Stimulated activated CD4-positive, alpha-beta T cell treated with anti-CD3 and anti-CD28 coated beads, Interleukin-4, amount 100 ng/mL, for 1 hour (primary cell): ENCODE measurements around the gene DDN.

Experiments used
- DNase-seq: peaks from one replicate; pipeline ENCODE4 v3.0.0-alpha.2; 2020

DDN gene

DNA sequence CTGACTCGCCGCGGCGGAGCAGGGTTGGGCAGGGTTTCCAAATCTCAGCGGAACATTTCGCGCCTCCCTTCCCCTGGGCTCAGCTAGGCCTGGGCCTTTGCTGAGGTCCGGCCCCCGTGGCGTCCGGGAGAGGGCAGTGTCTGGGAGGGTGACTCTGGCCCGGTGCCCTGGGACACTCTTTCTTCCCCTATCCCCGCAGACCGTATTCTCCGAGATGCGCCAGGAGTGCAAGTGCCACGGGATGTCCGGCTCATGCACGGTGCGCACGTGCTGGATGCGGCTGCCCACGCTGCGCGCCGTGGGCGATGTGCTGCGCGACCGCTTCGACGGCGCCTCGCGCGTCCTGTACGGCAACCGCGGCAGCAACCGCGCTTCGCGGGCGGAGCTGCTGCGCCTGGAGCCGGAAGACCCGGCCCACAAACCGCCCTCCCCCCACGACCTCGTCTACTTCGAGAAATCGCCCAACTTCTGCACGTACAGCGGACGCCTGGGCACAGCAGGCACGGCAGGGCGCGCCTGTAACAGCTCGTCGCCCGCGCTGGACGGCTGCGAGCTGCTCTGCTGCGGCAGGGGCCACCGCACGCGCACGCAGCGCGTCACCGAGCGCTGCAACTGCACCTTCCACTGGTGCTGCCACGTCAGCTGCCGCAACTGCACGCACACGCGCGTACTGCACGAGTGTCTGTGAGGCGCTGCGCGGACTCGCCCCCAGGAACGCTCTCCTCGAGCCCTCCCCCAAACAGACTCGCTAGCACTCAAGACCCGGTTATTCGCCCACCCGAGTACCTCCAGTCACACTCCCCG lies 18.0 kb downstream of the DDN start:
- peak; percentile 37 for DNase-seq

DNA sequence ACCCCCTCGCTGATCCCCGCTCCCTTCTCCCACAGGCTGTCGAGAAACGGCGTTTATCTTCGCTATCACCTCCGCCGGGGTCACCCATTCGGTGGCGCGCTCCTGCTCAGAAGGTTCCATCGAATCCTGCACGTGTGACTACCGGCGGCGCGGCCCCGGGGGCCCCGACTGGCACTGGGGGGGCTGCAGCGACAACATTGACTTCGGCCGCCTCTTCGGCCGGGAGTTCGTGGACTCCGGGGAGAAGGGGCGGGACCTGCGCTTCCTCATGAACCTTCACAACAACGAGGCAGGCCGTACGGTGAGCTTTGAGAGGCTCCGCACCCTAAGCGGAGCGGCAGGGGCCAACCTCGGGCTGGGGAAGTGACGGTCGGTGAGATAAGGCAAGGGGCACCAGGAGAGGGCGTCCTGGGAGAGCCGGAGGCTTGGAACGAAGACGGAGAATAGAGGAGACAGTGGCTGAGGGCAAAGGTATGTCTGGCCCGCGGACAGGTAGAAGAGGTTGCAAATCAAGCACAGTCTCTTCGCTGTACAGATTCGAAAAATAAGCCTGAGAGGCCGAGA lies 18.7 kb downstream of the DDN start:
- peak; percentile 41 for DNase-seq

DNA sequence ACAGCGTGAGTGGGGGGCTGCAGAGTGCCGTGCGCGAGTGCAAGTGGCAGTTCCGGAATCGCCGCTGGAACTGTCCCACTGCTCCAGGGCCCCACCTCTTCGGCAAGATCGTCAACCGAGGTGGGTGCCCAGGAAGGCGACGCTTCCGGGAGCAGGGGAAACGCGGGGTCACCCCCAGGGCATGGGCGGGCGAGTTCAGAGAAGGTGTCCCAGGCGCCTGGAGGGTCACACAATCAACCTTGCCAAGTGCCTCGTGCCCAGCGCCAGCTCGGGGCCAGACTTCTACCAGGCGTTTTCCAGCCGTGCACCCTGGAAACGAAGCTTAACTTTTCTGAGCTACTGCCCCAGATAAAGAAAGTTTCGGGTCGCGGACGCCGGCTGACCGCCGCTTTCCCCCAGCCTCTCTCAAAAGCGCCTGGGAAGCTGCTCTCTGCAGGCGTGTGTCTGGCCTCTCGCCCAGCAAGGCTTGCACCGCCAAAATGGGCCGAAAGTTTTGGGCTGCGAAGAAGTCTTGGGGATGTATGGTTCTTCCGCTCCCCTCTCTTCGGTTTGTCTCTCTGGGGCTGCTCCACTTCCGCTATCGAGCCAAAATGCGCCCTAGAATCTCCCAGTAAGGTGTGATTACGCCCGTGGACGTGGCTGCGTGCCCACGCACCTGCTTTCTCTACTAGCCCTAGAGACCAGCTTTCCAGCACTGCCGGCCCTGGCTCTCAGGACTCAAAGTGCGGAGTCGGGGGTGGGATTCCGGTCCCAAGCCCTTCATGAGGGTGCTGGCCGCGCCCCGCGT lies 19.4 kb downstream of the DDN start:
- DNase-seq = peak; percentile 25

DNA sequence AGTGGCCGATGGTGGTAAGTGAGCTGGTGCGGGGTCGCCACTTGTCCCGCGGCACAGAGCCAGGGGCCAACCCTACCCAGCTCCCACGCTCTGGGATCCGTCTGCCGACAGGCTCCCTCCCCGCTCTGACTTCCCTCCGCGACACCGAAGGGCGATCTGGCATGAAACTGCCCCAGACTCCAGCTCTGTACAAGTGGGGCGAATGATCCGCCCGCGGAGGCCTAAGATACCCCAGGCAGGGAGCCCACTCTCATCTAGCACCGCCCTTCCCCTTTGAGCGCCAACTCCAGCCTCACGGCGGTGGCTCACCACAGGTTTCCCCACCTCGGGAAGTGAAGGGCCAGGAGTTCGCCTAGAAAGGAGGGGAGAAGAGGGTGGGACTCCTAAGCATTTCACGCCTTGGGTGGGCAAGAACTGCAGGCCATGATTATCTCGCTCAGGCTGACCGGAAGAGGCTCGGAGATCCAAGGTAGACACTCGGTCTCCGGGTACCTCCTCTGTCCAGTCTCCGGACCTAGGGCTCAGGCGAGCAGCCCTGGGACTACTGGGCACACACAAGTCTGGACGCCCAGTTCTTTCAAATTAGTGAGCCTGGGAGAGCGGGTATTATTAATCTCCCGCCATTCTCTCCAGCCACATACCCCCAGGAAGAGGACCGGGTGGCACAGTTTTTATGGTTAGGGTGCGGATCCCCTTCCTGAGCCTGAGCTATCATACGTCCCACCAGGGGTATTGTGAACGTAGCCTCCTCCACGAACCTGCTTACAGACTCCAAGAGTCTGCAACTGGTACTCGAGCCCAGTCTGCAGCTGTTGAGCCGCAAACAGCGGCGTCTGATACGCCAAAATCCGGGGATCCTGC lies 20.2 kb downstream of the DDN start:
- no peak for DNase-seq

DNA sequence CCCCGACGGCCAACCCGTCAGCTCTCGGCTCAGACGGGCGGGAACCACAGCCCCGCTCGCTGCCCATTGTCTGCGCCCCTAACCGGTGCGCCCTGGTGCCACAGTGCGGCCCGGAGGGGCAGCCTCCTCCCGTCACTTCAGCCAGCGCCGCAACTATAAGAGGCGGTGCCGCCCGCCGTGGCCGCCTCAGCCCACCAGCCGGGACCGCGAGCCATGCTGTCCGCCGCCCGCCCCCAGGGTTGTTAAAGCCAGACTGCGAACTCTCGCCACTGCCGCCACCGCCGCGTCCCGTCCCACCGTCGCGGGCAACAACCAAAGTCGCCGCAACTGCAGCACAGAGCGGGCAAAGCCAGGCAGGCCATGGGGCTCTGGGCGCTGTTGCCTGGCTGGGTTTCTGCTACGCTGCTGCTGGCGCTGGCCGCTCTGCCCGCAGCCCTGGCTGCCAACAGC lies 20.9 kb downstream of the DDN start, which contains the start of gene WNT1:
WNT1 (plus strand) TSS at position 32 of the 450 bp plus-strand sequence; CDS start at position 361, 329 bp downstream.
- DNase-seq = no peak

DNA sequence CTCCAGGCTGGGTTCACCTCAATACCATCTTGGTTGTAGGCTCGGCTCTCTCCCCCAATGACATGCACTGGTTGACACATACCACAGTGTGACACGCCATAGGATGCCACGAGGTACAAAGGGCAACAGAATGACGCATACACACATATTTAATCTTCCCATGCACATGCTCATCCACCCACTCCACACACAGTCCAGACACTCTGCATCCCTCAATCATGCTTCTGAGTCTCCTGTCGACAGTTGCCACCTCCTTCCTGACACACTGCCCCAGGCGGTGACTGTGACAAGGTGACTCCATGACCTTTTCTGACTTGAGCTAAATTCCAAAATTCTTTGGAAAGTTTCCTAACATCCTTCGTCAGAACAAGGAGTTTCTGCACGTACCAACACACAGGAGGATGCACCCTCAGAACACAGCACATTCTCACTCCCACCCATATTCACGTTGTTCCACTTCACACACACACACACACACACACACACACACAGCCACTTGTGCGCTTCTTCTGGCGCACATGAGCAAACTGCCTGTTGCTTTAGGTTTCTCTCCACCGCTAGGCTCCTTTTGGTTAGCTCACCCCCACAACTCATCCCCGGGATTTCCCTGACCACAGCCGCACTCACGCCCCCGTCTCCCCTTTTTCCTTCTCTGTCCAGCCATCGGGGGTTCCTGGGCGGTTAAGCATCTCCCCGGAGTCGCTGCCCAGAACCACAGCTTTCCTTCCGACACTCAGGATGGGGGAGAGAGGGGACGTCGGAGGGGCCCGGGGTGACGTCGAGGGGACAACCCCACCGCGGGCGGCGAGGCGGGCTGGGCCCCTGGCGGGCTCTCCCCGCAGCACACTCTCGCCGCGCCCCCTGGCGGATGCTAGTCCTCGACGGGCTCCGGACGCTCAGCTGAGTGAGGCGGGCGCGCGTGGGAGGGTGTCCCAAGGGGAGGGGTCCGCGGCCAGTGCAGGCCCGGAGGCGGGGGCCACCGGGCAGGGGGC lies 21.6 kb downstream of the DDN start:
- peak; percentile 88 for DNase-seq

DNA sequence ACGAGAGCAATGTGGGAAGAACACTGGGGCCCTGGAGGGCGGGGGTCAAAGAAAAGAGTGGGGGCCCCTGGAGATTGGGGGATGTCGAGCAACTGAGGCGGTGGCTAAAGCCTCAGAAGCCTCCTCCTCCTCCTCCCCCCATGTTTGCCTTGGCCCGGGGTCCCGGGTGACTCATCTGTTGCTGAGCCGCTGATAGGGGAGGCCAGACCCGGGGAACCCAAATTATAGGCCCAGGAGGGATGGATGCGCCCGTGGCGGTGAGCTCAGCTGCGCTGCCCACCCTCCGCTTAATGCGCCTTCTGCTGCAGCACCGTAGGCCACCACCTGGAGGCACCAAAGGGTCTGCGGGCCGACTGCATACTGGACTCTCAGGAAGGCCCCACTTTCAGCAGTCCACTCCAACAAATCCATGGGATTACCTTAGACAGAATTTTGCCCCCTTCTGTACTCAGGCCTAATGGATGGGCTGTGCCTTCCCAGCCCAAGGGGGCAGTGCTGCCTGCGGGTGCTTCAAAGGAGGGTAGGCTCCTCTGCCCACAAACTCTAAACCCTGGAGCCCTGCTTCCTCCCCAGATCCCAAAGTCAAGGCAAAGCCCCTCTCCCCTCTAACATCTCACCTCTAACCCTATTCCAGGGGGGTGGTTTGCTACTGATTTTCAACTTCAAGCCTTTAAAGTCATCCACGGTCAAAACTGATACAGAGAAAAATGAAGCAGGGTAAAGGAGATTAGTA lies 25.1 kb downstream of the DDN start:
- DNase-seq = peak; percentile 35

DNA sequence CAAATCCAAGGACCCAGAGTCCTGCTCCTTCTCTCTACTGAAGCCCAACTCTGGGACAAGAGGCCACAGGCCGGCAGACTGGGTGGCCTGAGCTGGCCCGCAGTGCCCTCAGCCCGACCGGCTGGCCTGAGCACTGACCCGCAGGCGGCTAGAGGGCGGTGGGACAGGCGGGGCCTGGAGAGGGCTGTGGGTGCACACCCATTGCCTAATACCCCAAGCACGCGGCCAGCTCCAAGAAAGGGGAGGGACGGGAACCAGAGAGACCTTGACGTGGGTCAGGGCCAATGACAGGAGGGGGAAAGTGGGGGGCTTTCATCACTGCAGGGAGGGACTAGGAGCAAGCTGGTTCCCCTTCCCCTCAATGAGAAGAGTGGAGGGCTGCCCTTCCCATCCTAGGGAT lies 25.6 kb downstream of the DDN start:
- DNase-seq = no peak

DNA sequence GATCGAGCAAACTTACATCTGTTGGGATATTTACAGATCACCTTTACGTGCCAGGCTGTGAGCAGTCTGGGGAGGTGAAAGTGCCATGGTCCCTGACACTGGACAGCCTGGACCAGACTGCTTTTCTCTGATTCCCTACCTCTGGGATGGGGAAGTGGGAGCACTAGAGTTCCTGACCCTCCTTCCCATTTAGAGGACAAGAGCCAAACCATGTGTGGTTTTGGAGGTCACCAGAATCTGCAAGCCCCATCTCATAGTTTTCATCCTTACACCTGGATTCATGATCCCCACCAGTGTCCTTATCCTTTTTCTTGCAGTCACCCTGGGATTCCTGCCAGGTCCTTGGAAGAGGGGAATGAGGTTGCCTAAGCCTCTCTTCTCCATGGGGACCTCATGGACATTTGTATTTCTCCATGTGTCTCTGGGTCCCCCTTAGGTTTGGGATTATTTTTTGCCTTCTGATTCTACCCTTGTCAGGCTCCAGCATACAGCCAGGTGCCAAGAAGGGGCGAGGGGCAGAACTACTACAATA lies 26.2 kb downstream of the DDN start:
- DNase-seq = no peak

DNA sequence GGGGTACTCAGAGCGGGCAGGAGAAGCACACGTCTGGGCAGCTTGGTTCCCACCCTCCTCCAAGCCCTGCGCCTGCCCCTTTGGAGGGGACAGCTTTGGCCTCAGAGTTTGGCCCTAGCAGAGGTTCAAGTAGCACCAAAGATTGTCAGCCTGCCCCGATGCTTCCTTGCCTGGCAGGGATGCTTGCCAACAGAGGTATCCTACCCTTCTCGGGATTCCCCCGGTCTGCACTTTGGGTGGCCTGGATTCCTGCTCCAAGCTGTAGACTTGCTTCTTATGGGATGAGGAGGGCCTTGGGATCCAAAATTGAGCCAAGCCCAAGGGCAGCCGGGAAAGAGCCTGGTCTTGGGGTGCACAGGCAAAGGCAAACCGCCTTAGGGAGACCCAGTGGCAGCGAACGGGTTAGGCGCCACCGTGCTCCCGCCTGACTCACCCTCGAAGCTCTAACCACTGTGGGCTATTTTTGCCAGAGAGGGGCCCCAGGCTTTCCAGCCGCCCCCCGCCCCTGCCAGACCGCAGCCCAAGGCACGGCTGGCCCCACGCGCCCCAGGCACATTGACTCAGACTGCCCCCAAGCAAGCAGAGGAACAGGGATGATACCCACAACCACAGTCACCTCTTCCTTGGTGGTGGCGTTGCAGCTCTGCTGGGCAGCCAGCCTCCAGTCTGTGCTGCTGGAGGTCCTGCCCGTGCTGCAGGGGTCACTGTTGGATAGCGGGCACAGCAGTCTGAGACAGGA lies 26.8 kb downstream of the DDN start:
- peak; percentile 26 for DNase-seq

DNA sequence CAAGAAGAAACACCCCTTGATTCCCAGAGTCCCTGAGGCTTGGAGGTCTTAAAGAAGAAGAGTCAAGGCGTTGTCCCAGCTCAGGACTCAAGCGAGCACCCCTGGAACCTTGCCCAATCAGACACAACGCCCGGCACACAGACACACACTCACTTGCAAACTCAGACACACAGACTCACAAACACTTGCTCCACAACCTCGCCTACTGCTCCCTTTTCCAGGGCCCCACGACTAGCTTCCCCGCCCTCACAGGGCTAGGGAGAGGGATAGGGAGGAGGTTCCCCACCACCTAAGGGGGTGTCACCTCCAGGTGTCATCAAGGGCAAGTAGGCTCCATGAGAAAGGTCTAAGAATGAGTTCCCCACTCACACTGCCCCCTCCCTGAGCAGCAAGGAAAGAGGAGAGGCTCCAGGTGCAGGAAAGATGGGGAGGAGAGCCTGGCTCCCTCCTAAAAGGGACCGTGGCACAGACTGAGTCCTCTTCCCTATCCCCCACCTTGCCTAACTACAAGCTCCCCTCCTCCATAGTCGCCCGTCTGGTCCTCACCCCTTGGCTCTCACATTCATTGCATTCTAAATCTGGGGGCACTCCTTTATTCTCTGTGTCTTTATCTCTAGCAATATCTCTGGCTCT lies 28.4 kb downstream of the DDN start:
- DNase-seq = no peak

DNA sequence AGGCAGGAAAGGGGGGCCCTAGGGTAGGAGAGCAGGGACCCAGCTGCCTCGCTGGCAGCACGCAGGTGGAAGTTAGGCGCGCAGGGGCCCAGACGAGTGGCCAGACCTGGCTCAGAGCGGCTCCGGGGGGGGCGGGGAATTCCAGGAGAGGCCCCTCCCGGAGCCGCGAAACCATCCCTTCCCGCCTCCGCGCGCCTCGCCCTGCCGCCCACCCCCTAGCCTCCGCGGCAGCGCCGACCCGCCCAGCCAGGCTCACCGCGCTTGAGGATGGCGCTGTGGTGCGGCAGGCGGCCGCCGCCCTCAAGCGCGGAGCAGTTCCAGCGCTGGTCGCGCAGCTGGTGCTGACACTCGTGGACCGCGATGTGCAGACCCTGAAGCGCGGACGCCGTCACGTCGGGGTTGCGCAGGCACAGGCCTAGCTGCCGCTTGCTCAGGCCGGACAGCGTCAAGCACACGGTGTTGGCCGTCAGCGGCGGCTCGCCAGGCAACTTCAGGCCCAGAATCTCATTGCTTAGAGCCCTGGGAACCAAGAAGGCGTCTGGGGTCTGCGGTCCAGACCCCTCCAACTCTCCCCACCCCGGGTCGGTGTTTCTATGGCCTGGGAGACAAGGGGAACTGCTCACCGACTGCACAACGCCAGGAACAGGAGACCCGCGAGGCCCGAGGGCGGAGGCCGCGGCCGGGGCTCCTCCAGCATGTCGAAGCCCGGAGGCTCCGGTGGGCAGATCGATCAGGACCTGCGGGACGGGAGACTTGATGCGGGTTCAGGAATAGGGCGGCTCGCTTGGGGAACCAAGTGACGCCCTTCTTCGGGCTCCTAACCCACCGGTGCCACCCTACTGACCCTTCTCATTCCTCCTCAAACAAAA lies 29.1 kb downstream of the DDN start:
- peak; percentile 64 for DNase-seq

DNA sequence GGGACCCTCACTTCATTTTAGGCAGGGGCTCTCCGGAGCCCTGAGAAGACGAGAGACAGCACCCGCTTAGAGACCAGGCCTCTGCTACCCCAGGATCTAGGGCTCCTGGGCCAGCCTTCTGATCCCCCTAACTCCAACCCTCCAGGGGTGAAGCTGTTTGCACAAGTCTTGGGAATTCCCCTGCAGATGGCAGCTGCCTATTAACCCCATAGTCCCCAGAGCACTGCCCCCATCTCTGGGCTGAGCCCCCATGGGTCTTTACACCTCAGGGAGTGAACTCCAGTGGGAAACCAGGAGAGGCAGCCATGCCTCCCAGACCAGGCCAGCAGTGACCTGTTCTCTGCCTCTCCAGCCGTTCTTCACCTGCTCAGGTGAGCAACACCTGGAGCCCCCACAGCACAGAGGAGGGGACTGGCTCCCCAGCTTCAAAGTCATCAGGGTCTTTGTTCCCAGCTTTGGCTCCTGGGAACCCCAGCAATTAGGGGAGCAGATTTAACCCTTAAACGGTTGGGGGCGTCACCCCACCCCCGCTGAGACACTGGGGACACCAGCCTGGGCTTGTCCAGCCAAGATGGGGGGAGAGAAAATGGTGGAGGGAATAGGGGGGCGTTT lies 29.9 kb downstream of the DDN start:
- DNase-seq = no peak

DNA sequence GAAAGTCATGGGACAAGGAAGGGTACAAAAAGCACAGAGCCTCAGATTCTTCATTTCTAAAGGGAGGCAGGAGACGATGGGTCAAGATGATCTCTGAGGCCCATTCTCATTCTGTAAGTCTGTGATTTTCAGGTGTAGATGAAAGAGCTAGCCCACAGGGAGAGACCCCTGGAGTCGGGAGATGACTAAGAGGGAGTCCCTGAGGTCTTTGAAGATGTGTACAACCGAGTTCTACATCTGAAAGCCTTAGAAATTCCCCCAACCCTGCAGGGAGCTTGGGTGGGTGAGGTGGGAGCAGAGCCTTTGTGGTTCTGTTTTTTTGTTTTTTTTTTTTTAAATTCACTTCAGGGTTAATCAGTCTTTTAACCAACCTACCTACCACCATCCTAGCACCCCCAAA lies 30.7 kb downstream of the DDN start:
- DNase-seq = no peak

DNA sequence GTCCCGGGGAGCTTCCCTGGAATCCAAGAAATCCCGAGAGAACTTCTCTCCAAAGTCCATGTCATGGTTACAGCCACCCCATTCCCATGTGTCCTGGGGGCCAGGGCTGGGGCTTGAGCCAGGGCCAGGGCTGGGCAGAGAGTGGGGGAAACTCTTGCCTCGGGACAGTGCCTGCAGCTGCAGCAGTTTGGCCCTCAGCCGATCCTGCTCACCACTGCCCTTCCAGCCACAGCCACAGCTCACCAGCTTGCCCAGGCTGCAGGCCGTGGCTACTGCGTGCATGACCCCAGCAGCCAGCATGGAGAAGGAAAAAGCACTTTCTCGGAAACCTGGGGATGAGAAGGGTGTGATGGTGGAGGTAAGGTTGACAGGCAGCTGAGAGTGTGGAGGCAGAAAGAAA lies 31.2 kb downstream of the DDN start:
- DNase-seq = no peak

DNA sequence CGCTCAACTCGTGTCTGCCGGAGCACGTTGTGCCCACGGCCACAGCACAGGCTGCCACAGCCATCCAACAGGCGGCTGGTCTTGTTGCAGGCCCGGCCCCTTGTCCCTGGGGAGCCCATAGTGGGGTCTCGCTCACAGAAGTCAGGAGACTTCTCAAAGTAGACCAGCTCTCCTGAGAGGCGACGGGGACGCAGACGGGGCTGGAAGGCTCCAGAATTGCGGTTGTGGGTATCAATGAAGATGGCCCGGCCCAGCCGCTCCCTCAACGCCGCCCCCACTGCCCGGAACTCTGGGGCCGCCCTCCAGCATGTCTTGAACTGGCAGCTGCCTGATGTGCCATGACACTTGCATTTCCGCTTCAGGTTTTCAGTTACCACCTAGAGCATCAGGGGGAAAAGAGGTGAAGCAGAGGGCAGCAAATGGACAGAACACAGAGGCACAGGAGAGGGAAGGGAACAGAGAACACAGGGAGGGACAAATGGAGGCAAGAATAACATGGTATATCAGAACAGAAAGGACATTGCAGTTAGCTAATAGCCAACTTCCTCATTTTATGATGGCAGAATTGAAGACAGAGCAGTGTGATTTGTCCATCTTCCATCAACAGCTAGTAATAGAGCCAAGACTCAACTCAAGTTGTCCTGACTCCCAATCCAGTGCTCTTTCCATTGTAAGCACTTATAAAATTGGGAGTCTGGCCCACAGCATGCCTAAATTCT lies 32.8 kb downstream of the DDN start:
- DNase-seq = no peak

DNA sequence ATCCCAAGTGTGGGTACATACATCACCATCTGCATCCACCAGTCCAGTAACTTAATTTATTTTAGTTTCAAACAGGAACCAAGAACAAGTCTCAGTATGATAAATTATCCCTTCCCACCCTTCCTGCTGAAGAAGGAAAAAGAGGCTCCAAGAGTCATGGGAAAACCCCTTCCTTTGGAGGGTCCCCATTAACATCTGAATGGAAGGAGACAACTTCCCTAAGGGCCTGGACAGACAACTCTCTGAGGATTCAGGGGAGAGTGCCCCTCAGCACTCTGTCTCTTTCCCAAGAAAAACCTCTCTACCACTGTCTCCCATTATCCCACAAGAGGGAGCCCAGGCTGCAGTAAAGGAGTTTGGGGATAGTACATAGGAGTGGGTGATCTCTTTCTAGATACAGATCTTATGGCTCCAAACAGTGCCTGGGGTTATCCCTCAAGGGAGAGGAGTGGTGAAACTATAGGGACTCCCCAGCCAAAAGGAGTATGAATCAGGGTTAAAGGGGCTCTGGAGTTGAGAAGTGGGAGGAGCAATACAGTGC lies 33.8 kb downstream of the DDN start:
- no peak for DNase-seq
